Activated naive CD8-positive, alpha-beta T cell treated with anti-CD3 and anti-CD28 coated beads for 36 hours (primary cell): ENCODE data around the gene SMOC2. TPM values are rescaled to one million over a fixed set of nuclear protein-coding genes. Genes with fewer than 3 reads are reported as not detected.

Source experiments
- DNase-seq: peaks from one replicate; pipeline ENCODE4 v3.0.0; 2021
- H3K27ac Mint-ChIP-seq: one replicate; pipeline ENCODE4 v1.8.0; 2022; ENCODE audit warnings: mild to moderate bottlenecking, moderate library complexity, mixed read lengths
- H3K27me3 Mint-ChIP-seq: one replicate; pipeline ENCODE4 v1.8.0; 2022; ENCODE audit warnings: mild to moderate bottlenecking, mixed read lengths
- H3K36me3 Mint-ChIP-seq: one replicate; pipeline ENCODE4 v1.8.0; 2021; ENCODE audit warnings: mild to moderate bottlenecking, mixed read lengths
- H3K4me1 Mint-ChIP-seq: one replicate; pipeline ENCODE4 v1.8.0; 2021; ENCODE audit warnings: mixed read lengths
- H3K4me3 Mint-ChIP-seq: one replicate; pipeline ENCODE4 v1.8.0; 2022; ENCODE audit warnings: mild to moderate bottlenecking, moderate library complexity, mixed read lengths
- H3K9me3 Mint-ChIP-seq: one replicate; pipeline ENCODE4 v1.8.0; 2022; ENCODE audit warnings: mixed read lengths
- total RNA-seq, 2 experiments: library from RNA; stranded (reverse); gene quantifications; one replicate each; pipeline ENCODE4 v1.2.3, GENCODE V29; 2021

The SMOC2 gene
- total RNA-seq, 2 experiments from 2014 or later = not detected

DNA sequence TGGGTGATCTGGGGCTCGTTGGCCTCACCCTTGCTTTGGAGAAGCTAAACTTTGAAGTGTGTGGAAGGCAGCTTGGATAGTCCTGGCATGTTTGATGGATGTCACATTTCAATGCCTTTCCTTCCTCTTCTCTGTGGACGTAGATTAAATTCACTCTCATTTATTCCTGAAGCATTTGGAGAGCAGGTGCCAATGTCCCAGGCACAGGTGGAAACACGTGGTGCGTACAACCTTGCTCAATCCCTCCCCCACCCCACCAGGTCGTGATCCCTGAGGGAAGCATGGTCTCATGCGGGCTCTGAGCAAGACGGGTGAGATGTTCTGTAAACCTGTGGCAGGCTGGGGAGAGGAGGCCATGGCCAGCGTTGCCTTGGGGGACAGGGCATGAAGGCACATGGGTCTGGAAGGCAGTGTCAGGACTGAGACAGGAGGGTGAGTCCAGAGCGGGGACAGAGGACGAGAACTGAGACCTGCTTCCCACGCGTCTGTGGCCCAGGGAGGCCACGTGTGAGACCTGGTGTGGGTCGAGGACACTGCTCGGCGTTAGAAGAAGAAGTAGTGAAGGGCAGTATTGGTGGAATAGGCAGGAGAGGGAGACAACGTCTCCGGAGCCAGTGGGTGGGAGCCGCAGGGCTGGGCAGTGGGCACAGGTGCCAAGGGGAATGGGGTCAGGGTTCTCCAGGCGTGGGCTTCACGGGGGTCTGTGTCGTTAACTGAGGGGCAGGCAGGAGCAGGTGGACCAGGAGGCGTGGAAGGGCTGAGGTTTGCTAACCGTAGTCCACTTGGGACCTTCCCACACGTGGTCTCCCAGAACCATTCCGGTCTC is 34.4 kb downstream of the SMOC2 start:
- Mint-ChIP-seq H3K27me3 (peaks cover 14% of the 10 kb centered on the region), H3K36me3 (no peaks in the 10 kb centered on the region), H3K27ac (no peak overlapping the region), H3K4me1 (no peaks in the 10 kb centered on the region), H3K4me3 (no peak overlapping the region), H3K9me3 (peaks cover 6% of the 10 kb centered on the region)
- DNase-seq = no peak

DNA sequence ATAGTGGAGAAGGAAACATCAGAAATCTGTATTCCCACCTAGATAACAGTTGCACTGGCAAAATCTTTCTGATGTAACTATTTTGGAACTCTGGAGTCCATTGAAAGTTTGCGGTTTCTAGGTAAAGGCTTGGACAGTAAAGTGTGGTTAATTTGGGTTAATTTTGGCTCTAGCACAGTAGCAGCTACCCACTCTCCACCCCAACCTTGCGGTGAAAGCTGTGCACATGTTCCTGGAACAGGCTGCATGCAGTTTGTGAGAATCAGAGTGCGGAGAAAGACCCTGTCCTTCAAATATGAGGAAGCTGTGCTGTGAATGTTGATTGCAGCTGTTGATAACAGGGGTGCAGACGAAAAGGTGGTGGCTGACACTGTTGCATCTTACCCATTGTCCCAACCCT is 38.4 kb downstream of the SMOC2 start:
- H3K36me3 Mint-ChIP-seq = no peaks in the 10 kb centered on the region
- H3K4me1 Mint-ChIP-seq = no peaks in the 10 kb centered on the region
- H3K4me3 Mint-ChIP-seq = no peak overlapping the region
- no peak for DNase-seq
- H3K9me3 Mint-ChIP-seq = peaks cover 9% of the 10 kb centered on the region
- H3K27me3 Mint-ChIP-seq = peaks cover 4% of the 10 kb centered on the region
- no peak overlapping the region for H3K27ac Mint-ChIP-seq

DNA sequence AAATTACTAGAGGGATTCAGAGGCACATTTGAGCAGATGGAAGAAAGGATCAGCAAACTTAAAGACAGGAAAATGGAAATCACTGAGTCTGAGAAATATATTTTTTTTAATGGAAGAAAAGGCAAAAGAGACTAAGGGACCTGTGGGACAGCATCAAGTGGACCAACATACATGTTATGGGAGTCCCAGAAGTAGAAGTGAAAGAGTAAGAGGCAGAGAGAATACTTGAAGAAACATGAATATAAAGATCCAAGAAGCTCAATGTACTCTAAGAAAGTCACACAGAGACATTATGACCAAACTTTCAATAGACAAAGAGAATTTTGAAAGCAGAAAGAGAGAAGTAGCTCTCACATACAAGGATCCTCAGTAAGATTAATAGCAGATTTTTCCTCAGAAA is 39.5 kb downstream of the SMOC2 start:
- no peak for DNase-seq
- H3K4me3 Mint-ChIP-seq = no peak overlapping the region
- peaks cover 2% of the 10 kb centered on the region for H3K27me3 Mint-ChIP-seq
- peaks cover 9% of the 10 kb centered on the region for H3K9me3 Mint-ChIP-seq
- no peaks in the 10 kb centered on the region for H3K36me3 Mint-ChIP-seq
- H3K27ac Mint-ChIP-seq = no peak overlapping the region
- no peaks in the 10 kb centered on the region for H3K4me1 Mint-ChIP-seq

DNA sequence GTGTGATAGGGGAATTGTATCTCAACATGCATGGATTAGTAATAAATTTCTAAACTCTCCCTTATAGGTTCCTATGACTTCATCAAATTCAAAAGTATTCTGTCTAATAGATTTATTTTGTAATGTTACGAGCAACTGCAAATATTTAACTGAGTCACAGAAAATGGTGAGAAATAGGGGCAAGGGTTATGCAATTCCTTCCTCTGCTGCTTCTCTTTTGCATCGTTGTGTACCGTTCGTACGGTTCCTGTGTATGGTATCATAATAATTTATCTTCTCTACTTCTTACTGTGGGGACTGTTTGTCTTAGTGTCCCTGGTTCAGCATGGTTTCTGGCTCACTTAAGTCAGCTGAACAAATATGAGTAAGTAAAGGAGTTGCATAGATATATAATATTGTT is 44.8 kb downstream of the SMOC2 start:
- Mint-ChIP-seq H3K4me3 (no peak overlapping the region), H3K27me3 (peaks cover 7% of the 10 kb centered on the region), H3K27ac (no peak overlapping the region), H3K9me3 (no peaks in the 10 kb centered on the region), H3K36me3 (no peaks in the 10 kb centered on the region), H3K4me1 (no peaks in the 10 kb centered on the region)
- DNase-seq = no peak

DNA sequence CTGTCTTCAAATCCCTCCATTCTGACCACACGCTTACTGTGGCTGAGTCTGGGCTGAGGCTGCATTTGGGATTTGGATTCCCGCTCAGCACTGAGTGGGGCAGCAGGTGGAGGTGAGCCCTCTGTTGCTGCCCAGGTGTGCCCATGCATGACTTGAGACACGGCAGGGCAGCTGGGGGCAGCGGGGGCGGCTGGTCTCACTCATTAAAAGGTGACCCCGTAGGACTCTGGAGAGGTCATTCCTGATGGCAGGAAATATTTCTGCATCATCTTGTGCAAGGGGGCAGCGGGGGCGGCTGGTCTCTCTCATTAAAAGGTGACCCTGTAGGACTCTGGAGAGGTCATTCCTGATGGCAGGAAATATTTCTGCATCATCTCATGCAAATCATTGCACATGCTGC is 49.8 kb downstream of the SMOC2 start:
- Mint-ChIP-seq H3K36me3 (no peaks in the 10 kb centered on the region), H3K4me1 (no peaks in the 10 kb centered on the region), H3K27me3 (peaks cover 8% of the 10 kb centered on the region), H3K9me3 (no peaks in the 10 kb centered on the region), H3K27ac (no peak overlapping the region), H3K4me3 (no peak overlapping the region)
- no peak for DNase-seq

DNA sequence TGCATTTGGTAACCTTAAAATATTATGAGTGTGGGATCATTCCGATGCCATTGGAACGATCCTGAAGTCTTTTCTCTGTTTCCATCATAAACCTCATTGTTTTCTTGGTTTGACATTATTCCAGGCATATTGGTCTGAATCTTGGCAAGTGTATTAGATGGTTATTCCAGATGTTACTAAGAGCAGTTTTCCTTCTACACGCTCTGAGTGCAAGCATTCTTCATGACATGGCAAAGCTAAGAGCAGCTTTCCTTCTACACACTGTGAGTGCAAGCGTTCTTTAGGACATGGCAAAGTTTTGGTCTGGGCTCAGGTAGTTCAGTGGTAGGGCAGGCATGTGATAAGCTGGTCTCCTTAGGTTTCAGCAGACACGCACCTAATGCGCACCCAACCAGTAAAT is 53.0 kb downstream of the SMOC2 start:
- Mint-ChIP-seq H3K4me1 (no peaks in the 10 kb centered on the region), H3K36me3 (no peaks in the 10 kb centered on the region), H3K27ac (no peak overlapping the region), H3K27me3 (peaks cover 4% of the 10 kb centered on the region), H3K9me3 (no peaks in the 10 kb centered on the region), H3K4me3 (no peak overlapping the region)
- DNase-seq = no peak

DNA sequence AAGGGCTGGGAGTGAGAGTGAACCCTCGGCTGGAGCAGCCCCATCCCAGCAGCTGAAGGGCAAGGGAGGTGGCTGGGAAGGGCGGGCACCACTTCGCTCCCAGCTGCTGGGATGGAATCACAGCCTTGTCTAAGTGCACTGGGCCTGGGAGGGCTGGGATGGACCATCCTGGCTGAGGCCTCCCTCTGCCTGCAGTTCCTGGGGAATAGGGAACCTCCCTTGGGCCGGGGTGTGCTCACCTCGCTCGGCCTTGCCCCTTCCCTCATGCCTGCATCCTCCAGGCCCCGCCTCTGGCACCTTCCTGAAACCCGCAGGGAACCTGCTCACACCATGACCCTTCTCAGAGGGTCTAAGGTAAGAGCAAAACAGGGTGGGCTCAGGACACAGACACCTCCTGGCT is 53.7 kb downstream of the SMOC2 start:
- Mint-ChIP-seq H3K4me1 (no peaks in the 10 kb centered on the region), H3K9me3 (no peaks in the 10 kb centered on the region), H3K4me3 (no peak overlapping the region), H3K27ac (no peak overlapping the region), H3K36me3 (no peaks in the 10 kb centered on the region), H3K27me3 (peaks cover 4% of the 10 kb centered on the region)
- no peak for DNase-seq

DNA sequence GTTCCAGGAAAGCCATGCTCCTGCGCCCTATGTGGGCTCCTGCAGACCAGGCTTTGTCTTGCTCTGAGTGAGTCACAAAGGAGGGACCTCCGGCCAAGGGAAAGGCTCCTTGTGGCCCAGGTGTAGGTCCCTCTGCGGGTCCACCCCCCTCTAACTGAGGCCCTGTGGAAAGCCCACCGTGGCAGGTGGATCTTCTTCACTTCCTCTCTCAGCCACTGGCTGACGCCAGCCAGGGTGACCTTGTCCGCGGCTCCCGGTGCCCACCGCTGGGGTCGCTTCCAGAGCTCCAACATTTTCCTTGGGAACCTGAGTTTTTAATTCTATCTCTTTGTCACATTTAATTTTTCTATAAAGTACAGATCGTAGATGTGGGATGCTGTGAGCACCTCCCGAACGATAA is 54.1 kb downstream of the SMOC2 start:
- peaks cover 4% of the 10 kb centered on the region for H3K27me3 Mint-ChIP-seq

DNA sequence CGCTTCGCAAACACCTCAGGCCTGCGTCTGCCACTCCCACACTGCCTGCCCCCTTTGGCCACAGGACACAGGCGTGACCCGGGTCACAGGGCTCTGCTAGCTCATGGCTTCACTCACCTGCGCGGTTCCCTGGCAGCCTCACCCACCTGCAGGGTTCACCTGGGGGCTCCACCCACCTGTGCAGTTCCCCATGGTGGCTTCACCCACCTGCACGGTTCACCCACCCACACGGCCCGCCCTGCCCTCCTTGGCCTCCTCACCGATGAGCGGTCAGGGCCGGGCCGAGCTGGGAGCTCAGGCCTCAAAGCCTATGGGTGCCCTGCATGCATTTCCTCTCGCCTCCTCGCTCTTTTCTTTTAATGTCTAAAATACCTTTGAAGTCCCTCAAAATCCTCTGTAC is 54.7 kb downstream of the SMOC2 start:
- no peaks in the 10 kb centered on the region for H3K9me3 Mint-ChIP-seq
- DNase-seq = no peak
- H3K27ac Mint-ChIP-seq = no peak overlapping the region
- peaks cover 3% of the 10 kb centered on the region for H3K27me3 Mint-ChIP-seq
- no peak overlapping the region for H3K4me3 Mint-ChIP-seq
- no peaks in the 10 kb centered on the region for H3K4me1 Mint-ChIP-seq
- no peaks in the 10 kb centered on the region for H3K36me3 Mint-ChIP-seq

More for the DNA sequence above, 54.1 kb downstream of the SMOC2 start:
- Mint-ChIP-seq H3K4me3 (no peak overlapping the region), H3K9me3 (no peaks in the 10 kb centered on the region), H3K27ac (no peak overlapping the region), H3K4me1 (no peaks in the 10 kb centered on the region), H3K36me3 (no peaks in the 10 kb centered on the region)
- no peak for DNase-seq

DNA sequence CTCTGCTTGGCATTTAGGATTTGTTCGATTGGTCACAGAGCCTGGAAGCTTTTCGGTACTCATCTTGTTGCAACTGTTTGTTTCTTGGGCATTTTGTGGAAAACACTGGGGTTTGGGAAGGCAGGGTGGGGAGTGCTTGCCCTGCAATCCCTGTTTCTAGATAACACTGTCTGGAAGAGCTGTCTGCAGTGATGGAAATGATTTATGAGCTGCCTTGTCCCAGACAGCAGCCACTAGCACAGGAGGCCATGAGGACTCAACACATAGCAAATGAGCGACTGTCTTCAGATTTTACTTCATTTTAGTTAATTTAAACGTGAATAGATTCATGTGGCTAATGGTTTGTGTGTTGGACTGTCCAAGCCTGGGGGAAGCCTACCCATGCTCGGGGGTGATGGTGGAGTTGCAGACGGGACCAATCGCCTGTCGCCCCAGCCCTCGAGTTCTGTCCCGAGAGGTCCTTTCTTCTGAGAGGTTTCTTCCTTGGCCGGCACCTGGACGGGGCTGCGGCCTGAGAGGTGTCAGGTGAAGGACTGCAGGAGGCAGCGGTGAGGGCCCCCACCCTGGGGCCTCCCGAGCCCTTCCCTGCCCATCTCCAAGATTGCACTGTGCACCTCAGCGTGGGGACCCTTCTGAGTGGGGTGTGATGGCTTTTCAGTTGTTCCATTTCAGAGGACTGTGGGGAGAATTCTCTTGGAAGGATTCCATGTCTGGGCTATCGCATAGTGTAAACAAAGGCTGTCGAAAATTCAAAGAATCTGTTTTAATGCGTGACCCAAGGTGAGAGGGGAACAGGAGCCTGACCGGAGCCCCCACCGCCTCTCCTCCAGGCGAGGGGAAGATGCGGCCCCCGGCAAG is 55.4 kb downstream of the SMOC2 start:
- Mint-ChIP-seq H3K9me3 (no peaks in the 10 kb centered on the region), H3K4me3 (no peak overlapping the region), H3K4me1 (no peaks in the 10 kb centered on the region), H3K36me3 (no peaks in the 10 kb centered on the region), H3K27me3 (no peaks in the 10 kb centered on the region), H3K27ac (no peak overlapping the region)
- DNase-seq = no peak

DNA sequence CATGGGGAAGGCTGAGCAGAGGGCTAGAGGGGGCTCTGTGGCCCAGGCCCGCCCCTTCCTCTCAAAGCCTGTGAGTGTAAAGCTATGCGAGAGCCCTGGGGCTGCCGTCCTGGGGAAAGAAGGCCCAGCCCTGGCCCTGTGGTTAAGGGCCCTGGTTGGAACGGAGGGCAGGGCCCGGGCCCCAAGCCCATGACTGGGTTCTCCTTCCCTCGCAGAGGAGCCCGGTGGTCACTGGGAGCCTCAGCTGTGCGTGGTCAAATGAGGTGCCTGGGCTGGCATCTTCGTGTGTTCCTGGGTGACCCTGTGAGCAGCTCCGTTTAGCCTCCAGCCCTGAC is 56.0 kb downstream of the SMOC2 start:
- DNase-seq = no peak
- Mint-ChIP-seq H3K27me3 (no peaks in the 10 kb centered on the region), H3K9me3 (no peaks in the 10 kb centered on the region), H3K4me3 (no peak overlapping the region), H3K4me1 (no peaks in the 10 kb centered on the region), H3K27ac (no peak overlapping the region), H3K36me3 (no peaks in the 10 kb centered on the region)

DNA sequence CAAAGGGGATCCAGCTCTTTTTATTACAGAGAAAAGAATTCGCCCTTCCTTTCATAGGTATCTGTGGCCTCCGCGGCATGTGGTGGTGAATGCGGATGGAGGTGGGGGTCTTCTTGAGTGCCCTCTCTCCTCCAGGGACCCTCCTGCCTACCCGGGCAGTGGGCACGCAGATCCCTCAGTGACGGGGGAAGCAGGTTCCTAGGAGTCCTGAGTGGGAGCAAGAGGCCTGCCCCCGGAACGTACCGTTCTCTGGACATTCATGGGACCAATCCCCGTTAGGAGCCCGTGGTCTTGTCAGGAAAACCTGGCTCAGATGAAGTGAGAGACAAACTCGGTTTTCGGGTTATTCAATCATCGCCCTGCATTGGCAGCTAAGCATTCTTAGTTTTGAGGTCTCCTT is 56.4 kb downstream of the SMOC2 start:
- no peak for DNase-seq
- H3K36me3 Mint-ChIP-seq = no peaks in the 10 kb centered on the region
- no peak overlapping the region for H3K27ac Mint-ChIP-seq
- no peaks in the 10 kb centered on the region for H3K27me3 Mint-ChIP-seq
- H3K4me3 Mint-ChIP-seq = no peak overlapping the region
- no peaks in the 10 kb centered on the region for H3K9me3 Mint-ChIP-seq
- no peaks in the 10 kb centered on the region for H3K4me1 Mint-ChIP-seq

DNA sequence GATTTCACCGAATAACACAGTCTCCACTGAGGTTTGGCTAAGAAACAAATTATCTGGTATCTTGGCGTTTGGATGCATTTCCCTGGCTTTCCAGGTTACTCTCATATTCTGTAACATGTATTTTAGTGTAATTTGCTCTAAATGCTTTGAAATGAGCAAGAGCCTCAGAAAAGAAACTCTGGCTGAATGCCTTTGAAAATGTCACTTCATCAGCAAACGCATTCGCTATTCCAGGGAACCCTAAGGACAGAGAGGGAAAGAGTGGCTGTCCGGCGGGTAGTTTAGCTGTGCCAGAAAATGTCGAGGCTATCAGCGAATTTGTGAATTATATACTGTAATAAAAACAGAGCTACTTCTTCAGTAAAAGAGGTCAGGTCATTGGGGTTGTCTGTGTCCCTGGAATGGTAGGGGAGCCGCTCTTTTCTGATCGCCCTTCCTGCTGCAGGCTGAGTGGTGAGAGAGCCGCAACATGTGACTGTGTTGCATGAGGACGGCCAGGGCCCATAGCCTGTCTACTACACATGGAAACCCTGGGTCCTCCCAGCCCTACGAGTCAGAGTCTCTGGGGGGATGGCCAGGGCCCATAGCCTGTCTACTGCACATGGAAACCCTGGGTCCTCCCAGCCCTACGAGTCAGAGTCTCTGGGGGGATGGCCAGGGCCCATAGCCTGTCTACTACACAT is 57.3 kb downstream of the SMOC2 start:
- no peak overlapping the region for H3K27ac Mint-ChIP-seq
- H3K4me3 Mint-ChIP-seq = no peak overlapping the region
- H3K9me3 Mint-ChIP-seq = no peaks in the 10 kb centered on the region
- H3K4me1 Mint-ChIP-seq = no peaks in the 10 kb centered on the region
- no peak for DNase-seq
- H3K27me3 Mint-ChIP-seq = no peaks in the 10 kb centered on the region
- H3K36me3 Mint-ChIP-seq = no peaks in the 10 kb centered on the region

DNA sequence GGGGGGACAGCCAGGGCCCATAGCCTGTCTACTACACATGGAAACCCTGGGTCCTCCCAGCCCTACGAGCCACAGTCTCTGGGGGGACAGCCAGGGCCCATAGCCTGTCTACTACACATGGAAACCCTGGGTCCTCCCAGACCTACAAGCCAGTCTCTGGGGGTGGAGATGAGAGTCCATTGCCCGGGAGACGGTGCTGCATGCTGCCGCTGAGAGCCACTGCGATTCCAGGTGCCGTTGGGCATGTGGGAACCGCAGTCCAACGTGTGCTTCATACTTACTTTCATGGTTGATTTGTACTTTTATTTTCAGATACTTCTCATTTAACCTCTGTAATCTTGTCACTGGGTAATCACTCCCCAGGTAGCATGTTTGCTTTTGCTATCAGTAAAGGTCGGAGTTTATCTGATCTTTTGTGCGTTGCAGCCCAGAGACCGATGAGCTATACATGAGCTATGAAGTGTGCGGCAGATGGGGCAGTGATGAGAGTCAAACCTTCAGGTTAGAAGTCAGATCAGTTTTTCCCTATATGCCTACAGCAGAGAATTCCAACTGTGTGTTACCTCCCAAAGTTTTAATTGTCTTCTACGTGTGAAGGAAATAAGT is 58.2 kb downstream of the SMOC2 start:
- Mint-ChIP-seq H3K4me3 (no peak overlapping the region), H3K27me3 (no peaks in the 10 kb centered on the region), H3K27ac (no peak overlapping the region), H3K4me1 (no peaks in the 10 kb centered on the region), H3K36me3 (no peaks in the 10 kb centered on the region), H3K9me3 (no peaks in the 10 kb centered on the region)
- no peak for DNase-seq

DNA sequence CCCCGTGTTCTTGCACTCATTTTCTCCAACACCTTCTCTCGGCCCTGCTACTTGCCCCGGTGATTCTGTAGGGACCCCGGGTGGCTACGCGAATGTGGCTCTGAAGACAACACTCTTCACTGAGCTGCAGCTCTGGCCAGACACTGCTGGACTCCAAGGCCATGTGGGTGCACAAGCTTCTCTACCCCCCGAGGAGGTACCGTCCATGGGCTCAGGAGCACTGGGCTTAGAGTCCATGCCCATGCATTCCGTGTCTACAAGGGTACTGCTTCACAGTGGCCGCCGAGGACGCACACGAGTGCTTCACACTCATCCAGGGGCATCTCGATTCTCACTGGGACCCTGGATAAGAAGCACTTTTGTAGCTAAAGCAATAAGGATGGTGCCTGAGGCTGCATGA is 59.5 kb downstream of the SMOC2 start:
- no peak for DNase-seq
- no peaks in the 10 kb centered on the region for H3K9me3 Mint-ChIP-seq
- H3K36me3 Mint-ChIP-seq = no peaks in the 10 kb centered on the region
- no peaks in the 10 kb centered on the region for H3K27me3 Mint-ChIP-seq
- no peak overlapping the region for H3K27ac Mint-ChIP-seq
- no peaks in the 10 kb centered on the region for H3K4me1 Mint-ChIP-seq
- no peak overlapping the region for H3K4me3 Mint-ChIP-seq
